GM20431 (cell line): ENCODE measurements around the gene USP7.
"Not testable (repeated sequence)": the region's sequence is repeated elsewhere in the genome, so short reads cannot be mapped to it uniquely, and the experiment has no call there.

ENCODE experiments used
- in situ Hi-C: fragments of 300-500 bp; cut with MseI, MboI; formaldehyde crosslinking; loops from one replicate; pipeline ENCODE4 v1.15.0; 2020; ENCODE audit warnings: low sequenced_read_pairs; ENCODE audit not compliant: unreplicated experiment

The USP7 gene

DNA sequence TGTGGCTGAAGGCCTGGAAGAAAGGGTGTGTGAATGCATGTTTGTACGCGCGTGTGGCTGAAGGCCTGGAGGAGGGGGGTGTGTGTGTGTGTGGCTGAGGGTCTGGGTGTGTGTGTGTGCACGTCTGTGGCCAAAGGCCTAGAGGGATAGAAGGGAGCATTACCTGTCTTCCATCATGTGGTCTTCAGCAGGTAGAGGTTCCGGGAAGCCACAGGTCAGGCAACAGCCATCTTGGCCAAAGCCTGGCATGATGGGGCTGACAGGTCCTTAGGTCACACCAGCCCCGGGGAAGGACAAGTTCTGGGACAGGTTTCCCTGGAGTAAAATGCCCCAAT lies 76.3 kb downstream of the USP7 start:
- in situ Hi-C loops = loop anchor here (25.0 kb wide), 2 partner anchors 225 to 325 kb away; partner anchors contain the start of gene ABAT

DNA sequence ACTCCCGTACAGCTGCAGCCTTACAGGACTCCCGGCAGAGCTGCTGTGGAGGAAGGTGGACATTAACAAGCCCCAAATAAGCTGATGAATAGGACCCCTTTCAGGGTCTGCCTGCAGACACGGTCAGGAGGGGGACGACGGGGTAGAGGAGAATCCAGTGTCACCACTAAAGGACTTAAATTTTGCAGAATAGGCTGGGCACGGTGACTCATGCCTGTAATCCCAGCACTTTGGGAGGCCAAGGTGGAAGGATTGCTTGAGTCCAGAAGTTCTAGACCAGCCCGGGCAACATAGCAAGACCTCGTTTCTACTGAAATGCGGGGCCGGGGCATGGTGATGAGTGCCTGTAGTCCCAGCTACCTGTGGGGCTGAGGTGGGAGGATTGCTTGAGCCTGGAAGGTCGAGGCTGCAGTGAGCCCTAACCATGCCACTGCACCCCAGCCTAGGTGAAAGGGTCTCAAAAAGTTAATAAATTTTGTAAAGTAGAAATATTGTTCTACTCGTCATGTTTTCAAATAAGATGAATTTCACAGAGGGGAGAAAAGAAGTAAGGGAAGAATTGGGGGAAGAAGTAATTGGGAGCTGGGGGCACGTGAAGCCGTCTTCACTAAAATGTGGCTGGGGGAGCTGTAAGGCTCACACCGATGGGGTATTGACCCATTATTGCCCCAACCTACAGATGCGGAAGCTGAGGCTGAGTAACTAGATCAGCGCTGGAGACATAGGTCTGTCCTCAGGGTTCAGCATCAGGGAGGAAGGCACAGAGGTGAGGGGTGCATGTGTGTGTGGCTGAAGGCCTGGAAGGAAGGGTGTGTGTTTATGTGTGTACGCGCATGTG lies 76.9 kb downstream of the USP7 start:
- in situ Hi-C loops = loop anchor here (25.0 kb wide), 2 partner anchors 225 to 325 kb away; partner anchors contain the start of gene ABAT

DNA sequence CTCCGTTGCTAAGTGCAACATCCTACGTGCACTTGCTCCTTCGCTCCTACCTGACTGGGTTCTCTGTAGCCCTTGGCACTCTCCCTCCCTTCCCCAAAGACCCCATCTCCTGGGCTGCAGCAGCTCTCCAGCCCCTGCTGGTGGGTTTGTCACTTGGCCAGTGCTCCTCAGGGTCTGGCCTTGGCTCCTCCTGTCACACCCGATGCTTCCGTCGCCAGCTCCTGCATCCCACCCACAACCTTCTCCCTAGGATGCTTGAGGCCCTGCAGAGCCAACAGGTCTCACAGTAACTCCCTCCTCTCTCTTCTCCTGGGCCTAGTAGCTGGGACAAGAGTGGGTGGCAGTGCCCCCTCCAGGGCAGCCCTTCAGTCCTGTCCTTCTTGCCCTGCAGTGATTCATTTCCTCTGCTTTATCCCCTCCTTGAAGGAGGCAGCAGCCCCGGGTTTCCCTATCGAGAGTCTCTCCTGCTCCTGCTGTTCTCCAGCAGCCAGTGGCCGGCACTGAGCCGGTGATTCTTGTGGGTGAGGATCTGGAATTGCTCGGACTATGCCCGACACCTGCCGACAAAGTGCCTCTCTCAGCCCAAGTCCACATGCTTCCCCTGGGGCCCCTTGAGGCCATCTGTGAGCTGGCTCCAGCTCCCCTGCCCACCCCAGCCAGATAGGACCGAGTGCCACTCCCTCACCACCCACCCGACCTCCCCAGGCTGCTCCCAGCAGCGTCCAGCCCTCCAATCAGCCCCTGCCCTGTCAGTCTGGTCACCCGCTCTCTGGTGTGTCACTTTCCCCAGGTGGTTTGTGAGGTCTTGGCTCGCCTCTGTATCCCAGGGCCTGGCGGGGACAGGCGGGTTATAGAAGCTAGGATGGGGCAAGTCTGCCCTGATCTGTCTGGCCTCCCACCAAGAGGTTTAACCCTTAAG lies 77.8 kb downstream of the USP7 start:
- in situ Hi-C loops = loop anchor here (25.0 kb wide), 2 partner anchors 224 to 324 kb away; partner anchors contain the start of gene ABAT

DNA sequence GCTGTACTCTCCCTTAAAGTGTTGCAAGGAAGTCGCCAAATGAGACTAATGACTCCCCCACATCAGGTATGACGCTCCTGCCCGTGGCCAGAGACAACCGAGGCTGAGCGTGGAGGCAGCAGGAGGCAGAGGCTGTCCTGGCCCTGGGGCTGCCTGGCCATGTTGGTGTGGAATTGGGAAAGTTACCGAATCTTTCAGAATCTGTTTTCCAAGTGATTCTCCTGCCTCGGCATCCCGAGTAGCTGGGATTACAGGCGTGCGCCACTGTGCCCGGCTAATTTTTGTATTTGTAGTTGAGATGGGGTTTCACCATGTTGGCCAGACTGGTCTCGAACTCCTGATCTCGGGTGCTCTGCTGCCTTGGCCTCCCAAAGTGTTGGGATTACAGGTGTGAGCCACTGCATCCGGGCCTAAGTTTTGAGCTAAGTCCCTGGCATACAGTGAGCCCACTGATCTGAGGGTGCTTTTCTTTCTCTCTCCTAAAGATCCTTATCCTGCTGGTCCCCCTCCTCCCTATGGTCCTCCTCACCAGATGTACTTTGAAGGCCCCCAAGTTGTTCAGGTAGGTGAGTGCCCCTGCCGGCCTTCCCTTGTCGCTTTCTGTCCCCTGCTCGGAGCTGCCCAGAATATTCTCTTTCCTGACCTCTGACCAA lies 80.9 kb downstream of the USP7 start:
- in situ Hi-C loops = loop anchor here (25.0 kb wide), 2 partner anchors 221 to 321 kb away; partner anchors contain the start of gene ABAT

DNA sequence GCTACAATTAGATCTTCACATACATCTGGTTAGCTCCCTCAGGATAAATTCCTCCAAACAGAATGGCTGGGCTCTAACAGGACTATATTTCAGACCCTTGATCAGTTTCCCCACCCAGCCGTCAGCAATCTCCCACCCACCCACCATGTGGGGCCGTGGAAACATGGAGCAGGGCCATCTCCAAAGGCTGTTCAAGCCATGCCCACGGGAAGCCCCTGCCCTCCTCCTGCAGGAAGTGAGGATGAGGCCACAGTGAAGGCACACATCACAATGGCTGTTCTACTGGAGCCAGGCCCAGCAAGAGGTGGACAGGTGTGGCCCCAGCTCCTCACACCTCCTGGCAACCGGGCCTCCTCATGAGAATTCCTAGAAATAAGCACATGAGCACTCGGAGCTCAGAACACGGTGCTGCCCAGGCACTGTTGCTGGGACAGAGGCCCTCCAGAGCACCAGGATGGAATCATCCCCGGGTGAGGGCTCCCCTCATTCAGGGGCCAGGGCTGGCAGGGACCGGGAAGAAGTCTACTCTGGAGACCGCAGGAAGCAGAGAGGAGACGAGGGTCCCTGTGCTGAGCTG lies 81.6 kb downstream of the USP7 start, which contains the start of gene LITAFD:
Gene LITAFD, plus strand, starts transcription at position 311 of the 577 bp plus-strand sequence. CDS start 2,005 bp downstream, outside the sequence.
- in situ Hi-C loops = loop anchor here (25.0 kb wide), 2 partner anchors 220 to 320 kb away; partner anchors contain the start of gene ABAT

DNA sequence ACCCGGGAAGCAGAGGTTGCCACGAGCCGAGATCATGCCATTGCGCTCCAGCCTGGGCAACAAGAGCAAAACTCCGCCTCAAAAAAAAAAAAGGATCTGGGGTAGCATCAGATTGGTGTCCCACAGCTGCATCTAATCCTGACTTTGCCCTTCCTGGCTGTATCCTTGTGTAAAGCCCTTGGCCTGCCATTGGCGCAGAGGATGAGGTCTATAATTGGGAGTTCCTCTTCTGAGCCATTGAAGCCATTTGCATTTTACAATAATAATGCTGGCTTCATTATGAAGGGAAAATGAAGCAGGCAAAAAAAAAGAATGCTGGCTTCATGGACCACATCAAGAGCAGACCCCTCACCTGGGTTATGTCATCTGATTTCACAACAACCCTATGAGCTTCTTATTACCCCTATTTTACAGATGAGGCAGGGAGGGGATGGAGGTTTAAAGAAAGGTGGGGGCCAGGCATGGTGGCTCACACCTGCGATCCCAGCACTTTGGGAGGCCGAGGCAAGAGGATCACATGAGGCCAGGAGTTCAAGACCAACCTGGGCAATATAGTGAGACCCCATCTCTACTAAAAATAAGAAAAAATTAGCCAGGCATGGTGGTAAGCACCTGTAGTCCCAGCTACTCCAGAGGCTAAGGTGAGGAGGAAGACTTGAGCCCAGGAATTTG lies 82.7 kb downstream of the USP7 start:
- in situ Hi-C loops = loop anchor here (25.0 kb wide), 2 partner anchors 219 to 319 kb away; partner anchors contain the start of gene ABAT

DNA sequence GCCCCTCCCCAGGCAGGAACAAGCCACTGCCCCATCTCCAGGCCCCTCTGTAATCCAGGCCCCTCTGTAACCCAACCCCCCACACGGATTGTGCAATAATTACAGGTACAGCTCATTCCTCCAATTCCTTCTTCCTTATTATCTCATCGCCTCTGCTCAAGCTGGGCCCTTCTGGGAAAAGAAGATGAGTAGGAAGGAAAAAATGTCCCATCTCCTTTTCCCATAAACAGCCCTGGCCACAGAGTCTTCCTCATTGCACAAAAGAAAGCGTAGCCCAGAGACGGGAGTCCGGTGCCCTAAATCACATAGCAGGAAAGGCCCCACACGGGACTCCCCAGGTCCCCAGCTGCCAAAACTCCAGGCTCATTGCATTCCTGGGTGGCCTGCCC lies 85.2 kb downstream of the USP7 start:
- in situ Hi-C loops = loop anchor here (25.0 kb wide), 2 partner anchors 216 to 316 kb away; partner anchors contain the start of gene ABAT

DNA sequence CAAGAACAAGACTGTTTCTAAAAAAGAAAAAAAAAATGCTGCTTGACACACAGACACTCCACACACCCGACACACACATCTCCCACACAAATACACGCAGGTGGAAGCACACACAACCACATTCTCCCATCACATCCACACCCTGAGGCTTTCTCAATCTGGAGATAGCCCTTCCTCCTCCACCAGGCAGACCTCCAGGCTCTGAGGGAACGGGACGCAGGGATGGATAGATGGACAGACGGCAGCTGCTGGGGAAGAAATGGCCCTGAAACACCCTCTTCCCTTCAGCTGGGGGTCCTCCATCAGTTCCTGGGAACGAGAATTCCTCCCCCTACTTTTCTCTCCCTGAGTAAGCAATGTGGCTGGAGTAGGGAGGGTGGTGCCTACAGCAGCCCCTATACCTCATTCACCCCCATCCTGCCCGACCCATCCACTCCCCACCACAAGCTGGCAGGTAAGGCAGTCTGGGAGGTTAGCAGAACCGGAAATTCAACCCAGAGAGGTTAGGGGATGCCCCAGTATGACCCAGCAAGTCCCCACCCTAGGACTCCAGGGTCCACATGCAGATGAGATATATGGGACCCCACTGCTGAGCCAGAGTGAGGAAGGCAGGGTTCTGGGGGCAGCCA lies 85.7 kb downstream of the USP7 start:
- in situ Hi-C loops = loop anchor here (25.0 kb wide), 2 partner anchors 216 to 316 kb away; partner anchors contain the start of gene ABAT

DNA sequence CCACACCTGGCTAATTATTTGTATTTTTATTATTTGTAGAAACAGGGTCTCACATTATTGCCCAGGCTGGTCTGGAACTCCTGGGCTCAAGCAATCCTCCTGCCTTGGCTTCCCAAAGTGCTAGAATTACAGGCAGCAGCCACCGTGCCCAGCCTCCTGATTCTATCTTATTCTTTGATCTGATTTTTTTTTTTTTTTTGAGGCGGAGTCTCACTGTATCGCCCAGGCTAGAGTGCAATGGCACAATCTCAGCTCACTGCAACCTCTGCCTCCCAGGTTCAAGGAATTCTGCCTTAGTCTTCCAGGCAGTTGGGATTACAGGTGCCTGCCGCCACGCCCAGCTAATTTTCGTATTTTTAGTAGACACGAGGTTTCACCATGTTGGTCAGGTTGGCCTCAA lies 88.4 kb downstream of the USP7 start:
- in situ Hi-C loops = loop anchor here (25.0 kb wide), 2 partner anchors 213 to 313 kb away; partner anchors contain the start of gene ABAT

DNA sequence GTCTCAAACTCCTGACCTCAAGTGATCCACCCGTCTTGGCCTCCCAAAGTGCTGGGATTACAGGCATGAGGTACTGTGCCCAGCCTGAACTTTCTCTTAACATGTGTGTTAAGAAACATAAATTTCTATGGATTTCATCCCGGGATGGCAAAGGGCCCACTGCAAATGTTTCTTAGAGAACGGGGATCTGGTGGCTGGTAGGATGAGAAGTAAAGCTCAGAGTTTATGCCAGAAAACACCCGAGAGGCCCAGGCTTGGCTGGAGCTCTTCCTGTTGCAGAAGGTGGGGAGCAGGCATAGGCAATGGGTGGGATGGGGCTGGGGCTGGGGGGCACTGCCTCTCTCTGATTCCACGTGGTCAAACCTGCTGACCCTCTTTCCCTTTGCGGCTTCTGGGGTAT lies 89.3 kb downstream of the USP7 start:
- in situ Hi-C loops = no loop called here

DNA sequence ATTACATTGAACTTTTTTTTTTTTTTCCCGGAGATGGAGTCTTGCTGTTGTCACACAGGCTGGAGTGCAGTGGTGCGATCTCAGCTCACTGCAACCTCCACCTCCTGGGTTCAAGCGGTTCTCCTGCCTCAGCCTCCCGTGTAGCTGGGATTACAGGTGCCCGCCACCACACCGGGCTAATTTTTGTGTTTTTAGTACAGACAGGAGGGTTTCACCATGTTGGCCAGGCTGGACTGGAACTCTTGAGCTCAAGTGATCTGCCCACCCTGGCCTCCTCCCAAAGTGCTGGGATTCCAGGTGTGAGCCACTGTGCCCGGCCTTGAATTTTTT lies 89.9 kb downstream of the USP7 start:
- in situ Hi-C loops = not testable (repeated sequence)

DNA sequence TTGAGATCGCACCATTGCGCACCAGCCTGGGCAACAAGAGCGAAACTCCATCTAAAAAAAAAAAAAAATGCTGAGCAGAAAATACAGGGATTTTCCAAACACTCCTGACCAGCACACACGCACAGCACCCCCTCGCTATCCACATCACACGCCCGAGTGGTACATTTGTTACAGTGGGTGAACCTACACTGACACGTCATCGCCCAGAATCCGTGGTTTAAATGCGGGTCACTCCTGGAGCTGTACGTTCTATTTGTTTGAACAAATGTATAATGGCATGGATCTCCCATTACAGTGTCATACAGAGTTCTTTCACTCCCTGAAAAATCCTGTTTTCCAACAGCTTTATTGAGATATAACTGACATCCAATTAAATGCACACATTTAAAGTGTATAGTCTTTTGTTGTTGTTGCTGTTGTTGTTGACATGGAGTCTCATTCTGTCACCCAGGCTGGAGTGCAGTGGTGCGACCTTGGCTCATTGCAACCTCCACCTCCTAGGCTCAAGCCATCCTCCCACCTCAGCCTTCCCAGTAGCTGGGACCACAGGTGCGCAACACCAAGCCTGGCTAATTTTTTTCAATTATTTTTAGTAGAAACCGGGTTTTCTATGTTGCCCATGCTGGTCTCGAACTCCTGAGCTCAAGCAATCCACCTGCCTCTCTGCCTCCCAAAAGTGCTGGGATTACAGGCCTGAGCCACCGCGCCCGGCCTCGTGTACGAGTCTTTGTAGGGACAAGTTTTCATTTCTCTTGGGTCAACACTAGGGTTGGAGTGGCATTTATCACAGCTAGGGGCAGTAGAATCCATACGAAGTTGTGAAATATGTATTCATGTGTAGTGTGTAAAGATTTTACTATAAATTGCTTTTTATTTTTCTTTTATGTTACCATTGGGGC lies 90.5 kb downstream of the USP7 start:
- in situ Hi-C loops = no loop called here

DNA sequence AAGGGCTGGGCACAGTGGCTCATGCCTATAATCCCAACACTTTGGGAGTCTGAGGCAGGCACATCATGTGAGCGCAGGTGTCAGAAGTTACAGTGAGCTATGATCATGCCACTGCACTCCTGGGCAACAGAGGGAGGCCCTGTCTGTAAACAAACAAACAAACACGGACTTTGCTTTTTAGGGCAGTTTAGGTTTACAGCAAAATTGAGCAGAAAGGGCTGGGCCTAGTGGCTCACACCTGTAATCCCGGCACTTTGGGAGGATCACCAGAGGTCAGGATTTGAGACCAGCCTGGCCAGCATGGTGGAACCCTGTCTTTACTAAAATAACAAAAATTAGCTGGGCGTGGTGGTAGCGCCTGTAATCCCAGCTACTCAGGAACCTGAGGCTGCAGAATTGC lies 91.6 kb downstream of the USP7 start:
- in situ Hi-C loops = no loop called here

DNA sequence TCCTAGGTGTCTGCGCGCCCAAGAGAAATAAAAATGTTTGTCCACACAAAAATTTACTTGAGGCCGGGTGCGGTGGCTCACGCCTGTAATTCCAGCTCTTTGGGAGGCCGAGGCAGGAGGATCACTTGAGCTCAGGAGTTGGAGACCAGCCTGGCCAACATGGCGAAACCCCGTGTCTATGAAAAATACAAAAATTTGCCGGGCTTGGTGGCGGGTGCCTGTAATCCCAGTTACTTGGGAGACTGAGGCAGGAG lies 93.8 kb downstream of the USP7 start:
- in situ Hi-C loops = not testable (repeated sequence)

DNA sequence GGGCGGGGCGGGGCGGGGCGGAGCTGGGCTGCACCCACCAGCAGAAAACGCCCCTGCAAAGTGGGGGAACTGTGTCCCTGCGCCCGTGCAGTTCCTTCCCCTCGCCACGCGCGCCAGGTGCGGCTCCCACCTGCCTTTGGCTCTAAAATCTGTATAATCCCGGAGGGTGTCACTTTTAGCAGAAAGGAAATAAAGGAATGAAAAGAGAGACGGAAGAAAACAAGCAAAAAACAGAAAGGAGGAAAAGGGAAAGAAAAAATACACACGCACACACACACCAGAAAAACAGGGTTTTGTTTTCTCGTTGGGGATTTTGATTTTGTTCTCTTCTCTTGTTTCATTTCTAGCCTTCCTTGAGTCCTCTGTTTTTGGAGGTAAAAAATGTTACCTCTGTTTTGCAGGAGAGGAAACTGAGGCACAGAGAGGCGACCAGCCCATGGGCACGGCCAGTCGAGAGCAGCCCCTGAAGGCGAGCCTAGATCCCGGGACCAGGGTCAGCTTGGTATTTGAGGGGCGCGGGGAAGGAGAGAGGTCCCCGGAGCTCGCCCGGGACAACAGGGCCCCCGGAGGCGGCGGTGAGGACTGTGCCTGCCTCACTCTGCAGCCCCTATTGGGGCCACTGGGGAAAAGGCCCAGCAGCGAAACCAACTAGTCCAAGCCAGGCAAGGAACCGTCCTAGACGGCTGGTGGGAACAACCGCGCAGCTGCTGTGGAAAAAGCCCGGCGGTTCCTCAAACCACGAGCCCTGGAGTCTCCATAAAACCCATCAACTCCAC lies 94.3 kb downstream of the USP7 start:
- in situ Hi-C loops = no loop called here

DNA sequence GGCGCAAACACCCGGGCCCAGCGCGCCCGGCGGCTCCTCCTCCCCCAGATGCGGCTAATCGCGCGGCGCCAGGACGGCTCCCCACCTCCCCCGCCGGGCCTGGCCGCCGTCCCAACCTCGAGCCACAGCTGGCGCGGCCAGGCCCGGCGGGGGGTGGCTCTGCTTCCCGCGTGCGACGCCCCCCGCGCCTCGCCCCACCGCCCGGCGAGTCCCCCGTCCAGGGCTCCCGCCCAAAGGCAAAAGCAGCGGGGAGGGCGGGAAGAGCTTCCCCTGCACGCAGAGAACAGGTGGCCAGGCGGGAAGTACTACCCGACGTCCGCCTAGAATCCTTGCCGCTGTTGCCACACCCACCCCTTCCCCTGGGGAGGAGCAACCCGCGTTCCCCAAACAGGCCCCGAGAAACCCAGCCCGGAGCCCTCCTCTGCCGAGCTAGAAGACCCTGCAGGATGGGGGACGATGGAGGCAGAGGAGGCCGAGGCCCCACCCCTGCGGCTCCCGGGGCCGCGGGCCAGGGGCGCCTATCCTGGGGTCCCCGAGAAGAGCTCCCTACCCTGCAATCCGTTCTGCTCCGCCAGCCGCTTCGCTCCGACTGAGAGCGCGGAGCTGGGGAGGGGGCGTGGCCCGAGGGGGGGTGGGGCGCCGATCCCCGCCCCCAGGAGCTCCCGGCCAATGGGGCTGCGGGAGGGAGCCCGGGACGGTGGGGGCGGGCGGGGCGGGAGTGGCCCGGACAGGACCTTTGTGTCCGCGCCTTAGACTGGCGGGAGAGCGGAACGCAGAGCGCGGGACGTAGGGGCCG lies 95.1 kb downstream of the USP7 start, which contains the start of gene CARHSP1:
Gene CARHSP1, minus strand, starts transcription at position 591 of the 796 bp plus-strand sequence. CDS start 9,678 bp downstream, outside the sequence.
- in situ Hi-C loops = no loop called here
